Measurements from ENCODE around the gene TMEM87B.

DNA sequence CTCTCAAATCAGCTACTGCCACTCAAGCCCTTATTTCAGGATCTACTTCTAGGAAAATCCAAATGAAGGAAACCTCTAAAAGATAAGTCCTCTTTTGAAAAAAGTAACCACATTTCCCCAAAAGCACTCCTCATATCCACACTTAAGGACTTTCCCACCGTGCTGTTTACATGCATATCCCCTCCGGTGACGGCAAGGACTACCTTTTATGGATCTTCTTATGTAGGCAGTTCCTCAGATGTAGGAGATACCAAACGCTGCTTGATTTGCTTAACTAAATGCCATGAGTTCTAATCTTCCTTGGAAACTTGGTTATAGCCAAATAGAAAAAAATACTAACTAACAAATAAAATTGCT, 6.9 kb upstream of the TMEM87B start:
- TF ChIP-seq, protein P1, sequence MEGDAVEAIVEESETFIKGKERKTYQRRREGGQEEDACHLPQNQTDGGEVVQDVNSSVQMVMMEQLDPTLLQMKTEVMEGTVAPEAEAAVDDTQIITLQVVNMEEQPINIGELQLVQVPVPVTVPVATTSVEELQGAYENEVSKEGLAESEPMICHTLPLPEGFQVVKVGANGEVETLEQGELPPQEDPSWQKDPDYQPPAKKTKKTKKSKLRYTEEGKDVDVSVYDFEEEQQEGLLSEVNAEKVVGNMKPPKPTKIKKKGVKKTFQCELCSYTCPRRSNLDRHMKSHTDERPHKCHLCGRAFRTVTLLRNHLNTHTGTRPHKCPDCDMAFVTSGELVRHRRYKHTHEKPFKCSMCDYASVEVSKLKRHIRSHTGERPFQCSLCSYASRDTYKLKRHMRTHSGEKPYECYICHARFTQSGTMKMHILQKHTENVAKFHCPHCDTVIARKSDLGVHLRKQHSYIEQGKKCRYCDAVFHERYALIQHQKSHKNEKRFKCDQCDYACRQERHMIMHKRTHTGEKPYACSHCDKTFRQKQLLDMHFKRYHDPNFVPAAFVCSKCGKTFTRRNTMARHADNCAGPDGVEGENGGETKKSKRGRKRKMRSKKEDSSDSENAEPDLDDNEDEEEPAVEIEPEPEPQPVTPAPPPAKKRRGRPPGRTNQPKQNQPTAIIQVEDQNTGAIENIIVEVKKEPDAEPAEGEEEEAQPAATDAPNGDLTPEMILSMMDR (IDR thresholded peaks at IDR 0.05; ENCODE audit: low read length), result no peak
- TF ChIP-seq EZH2 (IDR thresholded peaks at IDR 0.05; ENCODE audit: borderline replicate concordance, low read length), result no peak
